ENCODE data around the gene LRRC39.

The LRRC39 gene

GRCh38 chr1:100132566-100133477 lies 45.2 kb downstream of the LRRC39 start, which contains the start of the genes SASS6 and TRMT13 (continued):
- no peak for TF ChIP-seq OSR2 (tag by site-specific recombination; IDR thresholded peaks at IDR 0.05)
- TF ChIP-seq ZNF645 (tag by site-specific recombination; IDR thresholded peaks at IDR 0.05), result no peak
- no peak for TF ChIP-seq ZNF513 (tag by site-specific recombination; IDR thresholded peaks at IDR 0.05)
- TF ChIP-seq ZNF239 (tag by site-specific recombination; IDR thresholded peaks at IDR 0.05), result no peak
- peak; percentile 96 for TF ChIP-seq ZNF449 (tag by site-specific recombination; IDR thresholded peaks at IDR 0.05)
- 0 out of 2 replicates have a peak, but pooled peaks have one; percentile 18 for TF ChIP-seq ZNF184 (tag by site-specific recombination; IDR thresholded peaks at IDR 0.05)
- no peak for TF ChIP-seq ZSCAN23 (tag by site-specific recombination; IDR thresholded peaks at IDR 0.05)
- TF ChIP-seq ZNF175 (tag by site-specific recombination; IDR thresholded peaks at IDR 0.05), result no peak
- peak; percentile 46 for TF ChIP-seq ZNF843 (tag by site-specific recombination; IDR thresholded peaks at IDR 0.05)
- peak; percentile 55; the same call in 1 of the 2 replicates for TF ChIP-seq ZNF561 (tag by site-specific recombination; IDR thresholded peaks at IDR 0.05; ENCODE audit: borderline replicate concordance)
- TF ChIP-seq ZNF558 (tag by site-specific recombination; IDR thresholded peaks at IDR 0.05), result peak; percentile 40; the same call in 1 of the 2 replicates
- no peak for TF ChIP-seq ZNF174 (tag by site-specific recombination; IDR thresholded peaks at IDR 0.05)
- no peak for TF ChIP-seq RBAK (tag by site-specific recombination; IDR thresholded peaks at IDR 0.05)
- TF ChIP-seq ZBTB26 (tag by site-specific recombination; optimal IDR thresholded peaks at IDR 0.05), result peak; percentile 55
- TF ChIP-seq ZNF24 (tag by site-specific recombination; IDR thresholded peaks at IDR 0.05), result peak; percentile 68

GRCh38 chr1:100131623-100132022 lies 46.4 kb downstream of the LRRC39 start:
- peaks cover under 1 to 18% of the 10 kb centered on the region in 2 experiments; a peak in 1 of 3 replicates for H3K36me3 ChIP-seq (ENCODE audit: control insufficient read depth in 2 of 2, insufficient read depth in 1 of 2, low read length in 2 of 2)
- no peak overlapping the region for H3K27ac ChIP-seq (ENCODE audit: extremely low read depth, low read depth, low read length)
- CTCF ChIA-PET, result interaction anchor here (0.7 kb wide), 1 partner anchor 918 kb away, joined by 7 read pairs; no protein-coding TSS in a partner anchor
- peaks cover 3% of the 10 kb centered on the region; the same call in 1 of the 2 replicates for H3K4me1 ChIP-seq (ENCODE audit: control insufficient read depth, insufficient read depth, low read length)
- no peaks in the 10 kb centered on the region for H3K9me3 ChIP-seq (ENCODE audit: control insufficient read depth, insufficient read depth, low read depth, low read length)
- POLR2A ChIA-PET, result no interaction called here
- peak overlapping the region; percentile 91 for H3K4me3 ChIP-seq (ENCODE audit: low read depth, low read length)
- TF ChIP-seq ZNF184 (tag by site-specific recombination; IDR thresholded peaks at IDR 0.05) (no peak), ZNF555 (tag by site-specific recombination; conservative IDR thresholded peaks at IDR 0.05) (no peak), PRDM2 (tag by site-specific recombination; IDR thresholded peaks at IDR 0.05; ENCODE audit: borderline replicate concordance) (no peak), ZNF223 (tag by site-specific recombination; IDR thresholded peaks at IDR 0.05) (no peak), ZNF23 (tag by site-specific recombination; IDR thresholded peaks at IDR 0.05; ENCODE audit: borderline replicate concordance) (no peak), ZNF639 (tag by site-specific recombination; IDR thresholded peaks at IDR 0.05) (no peak), ZNF248 (tag by site-specific recombination; IDR thresholded peaks at IDR 0.05) (no peak), ZNF121 (tag by site-specific recombination; IDR thresholded peaks at IDR 0.05) (no peak), ZNF354C (tag by site-specific recombination; IDR thresholded peaks at IDR 0.05; ENCODE audit: borderline replicate concordance, low read depth) (no peak)
